ENCODE results near the gene RAB8A.

RAB8A gene

GRCh38 chr19:16111160-16111908, at the start of gene RAB8A:
TSS of gene RAB8A (plus strand) at chr19:16111889. CDS start at chr19:16111902, 13 bp downstream.
- peak; percentile 84 for TF ChIP-seq CTCF (IDR thresholded peaks at IDR 0.05; ENCODE audit: low read depth, low read length, missing control alignments)
- peak within 1 kb of the TSS; percentile 80 for H3K4me3 ChIP-seq (replicated peaks; ENCODE audit: low read depth, low read length)
- DNase-seq (ENCODE audit: extremely low read depth, low read depth) = peak; percentile 90

DNA sequence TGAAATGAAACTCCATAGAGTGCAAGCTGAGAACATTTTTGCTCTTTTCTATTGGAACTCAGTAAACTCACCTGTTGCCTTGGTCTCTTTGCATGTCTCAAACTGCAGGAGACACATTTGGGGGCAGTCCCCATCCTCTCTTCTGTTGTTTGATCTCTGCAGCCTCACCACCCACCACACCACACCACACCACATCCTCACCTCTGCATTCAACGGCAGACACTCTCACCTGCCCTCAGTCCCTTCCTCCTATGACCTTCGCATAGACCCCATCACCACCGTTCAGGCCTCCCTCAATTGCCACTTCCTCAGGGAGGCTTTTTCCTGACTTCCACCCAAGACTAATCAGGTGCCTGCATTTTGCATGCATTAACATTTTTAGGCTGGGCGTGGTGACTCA, 49.7 kb upstream of the RAB8A start:
- DNase-seq (ENCODE audit: extremely low read depth, low read depth) = no peak
- TF ChIP-seq CTCF (IDR thresholded peaks at IDR 0.05; ENCODE audit: low read depth, low read length, missing control alignments) = no peak
- no peak overlapping the region for H3K4me3 ChIP-seq (replicated peaks; ENCODE audit: low read depth, low read length)

GRCh38 chr19:16062789-16063188, 48.9 kb upstream of the RAB8A start:
- TF ChIP-seq CTCF (IDR thresholded peaks at IDR 0.05; ENCODE audit: low read depth, low read length, missing control alignments) = peak; percentile 97
- DNase-seq (ENCODE audit: extremely low read depth, low read depth) = no peak
- no peak overlapping the region for H3K4me3 ChIP-seq (replicated peaks; ENCODE audit: low read depth, low read length)

GRCh38 chr19:16064209-16064889, 47.3 kb upstream of the RAB8A start:
- no peak for TF ChIP-seq CTCF (IDR thresholded peaks at IDR 0.05; ENCODE audit: low read depth, low read length, missing control alignments)
- no peak overlapping the region for H3K4me3 ChIP-seq (replicated peaks; ENCODE audit: low read depth, low read length)
- no peak for DNase-seq (ENCODE audit: extremely low read depth, low read depth)

DNA sequence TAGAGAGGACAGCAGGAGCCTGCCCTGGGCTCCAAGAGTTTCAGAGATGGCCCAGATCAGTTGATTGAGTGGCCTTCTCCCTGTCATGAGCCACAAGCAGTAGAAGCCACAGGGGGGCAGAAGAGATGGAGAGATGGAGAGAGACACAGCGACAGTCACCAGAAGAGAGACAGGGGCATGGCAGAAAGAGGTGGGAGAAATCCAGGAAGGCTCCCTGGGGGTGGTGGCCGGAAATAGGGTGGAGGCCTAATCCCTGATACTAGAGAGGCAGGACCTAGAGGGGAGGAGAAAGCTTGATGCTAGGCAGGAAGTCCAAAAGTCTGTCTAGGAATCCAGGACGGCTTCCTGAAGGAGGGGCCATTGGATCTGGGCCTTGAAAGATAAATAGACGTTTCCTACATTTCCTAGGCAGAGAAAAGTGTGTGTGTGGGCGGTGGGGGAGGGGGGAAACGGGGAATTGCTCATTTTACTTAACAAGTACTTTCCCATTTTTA, 45.0 kb upstream of the RAB8A start:
- no peak overlapping the region for H3K4me3 ChIP-seq (replicated peaks; ENCODE audit: low read depth, low read length)
- DNase-seq (ENCODE audit: extremely low read depth, low read depth) = peak; percentile 42
- peak; percentile 10 for TF ChIP-seq CTCF (IDR thresholded peaks at IDR 0.05; ENCODE audit: low read depth, low read length, missing control alignments)

DNA sequence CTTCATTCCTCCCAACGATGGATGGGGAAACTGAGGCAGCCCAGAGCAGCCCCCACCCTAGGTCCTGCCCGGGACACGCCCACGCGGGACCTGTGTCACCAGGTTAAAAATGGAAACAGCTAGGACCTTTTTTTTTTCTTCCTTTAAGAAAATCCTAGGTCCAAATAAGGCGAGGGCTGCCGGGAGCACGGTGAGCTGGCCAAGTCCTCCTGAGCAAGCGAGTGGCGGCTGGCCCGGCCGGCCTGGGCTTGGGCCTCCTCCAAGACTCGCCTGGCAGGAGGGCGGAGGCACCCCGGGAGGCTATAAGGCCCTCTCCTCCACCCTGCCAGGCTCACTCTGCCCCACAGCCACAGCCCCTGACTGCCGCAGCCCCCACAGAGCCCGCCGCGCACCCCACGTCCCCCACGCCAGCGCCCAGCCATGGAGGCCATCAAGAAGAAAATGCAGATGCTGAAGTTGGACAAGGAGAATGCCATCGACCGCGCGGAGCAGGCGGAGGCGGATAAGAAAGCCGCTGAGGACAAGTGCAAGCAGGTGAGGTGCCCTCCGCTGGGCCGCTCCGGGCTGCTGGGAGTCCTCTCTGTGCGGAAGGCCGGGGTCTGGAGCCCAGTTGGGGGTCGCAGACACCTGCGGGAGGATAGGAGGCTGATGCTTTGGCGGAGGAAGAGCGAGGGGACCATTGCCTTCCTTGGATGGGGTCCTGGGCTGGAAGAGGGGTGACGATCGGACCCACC, 44.3 kb upstream of the RAB8A start:
- no peak overlapping the region for H3K4me3 ChIP-seq (replicated peaks; ENCODE audit: low read depth, low read length)
- DNase-seq (ENCODE audit: extremely low read depth, low read depth) = no peak
- no peak for TF ChIP-seq CTCF (IDR thresholded peaks at IDR 0.05; ENCODE audit: low read depth, low read length, missing control alignments)

All from HFF-Myc (cell line).